Adrenal gland (tissue), 12 donors: ENCODE data around the gene GTF2H2C. TPM values are rescaled to one million over a fixed set of nuclear protein-coding genes. Genes with fewer than 3 reads are reported as not detected.

Source experiments
- DNase-seq, 7 donors: peaks; one replicate each; pipeline ENCODE4 v3.0.0-alpha.2; 2019 to 2020
- H3K27ac ChIP-seq, 5 donors: fragments of 200-600 bp; sonication (generic) in 4 of 5; 1 replicate in 3 of 5; 2 replicates in 2 of 5; pipeline versions ENCODE4 v1.5.1 to v1.8.0; 2016 to 2020; ENCODE audit warnings: mild to moderate bottlenecking in 1 of 5
- H3K27me3 ChIP-seq: fragments of 200-600 bp; 2 replicates; pipeline ENCODE4 v1.8.0; 2021
- H3K36me3 ChIP-seq, 2 donors: fragments of 200-600 bp; replicated peaks in 1 of 2; 1 replicate in 1 of 2; 2 replicates in 1 of 2; pipeline versions ENCODE4 v1.5.1 to v1.8.0; 2018 to 2022
- H3K4me1 ChIP-seq, 2 donors: fragments of 200-600 bp; replicated peaks in 1 of 2; 1 replicate in 1 of 2; 2 replicates in 1 of 2; pipeline versions ENCODE4 v1.5.1 to v1.8.0; 2018 to 2021
- H3K4me3 ChIP-seq, 4 donors: fragments of 200-600 bp; sonication (generic) in 3 of 4; one replicate each; pipeline ENCODE4 v1.5.1; 2016 to 2018
- H3K9me3 ChIP-seq, 3 donors: fragments of 200-600 bp; sonication (generic) in 1 of 3; replicated peaks in 1 of 3; 1 replicate in 2 of 3; 2 replicates in 1 of 3; pipeline versions ENCODE4 v1.5.1 to v1.8.0; 2016 to 2021
- CTCF ChIP-seq, 6 experiments: fragments of 450-650 bp in 4 of 6; fragments of 200-600 bp in 2 of 6; sonication (generic) in 1 of 6; IDR thresholded peaks; 1 replicate in 5 of 6; 2 replicates in 1 of 6; pipeline versions ENCODE4 v1.5.1 to v1.8.0; 2016 to 2021; ENCODE audit warnings: antibody characterized with exemption in 6 of 6, mild to moderate bottlenecking in 2 of 6, moderate library complexity in 1 of 6
- POLR2A ChIP-seq, 2 donors: fragments of 450-650 bp; IDR thresholded peaks; one replicate each; pipeline ENCODE4 v1.6.1; 2017; ENCODE audit warnings: antibody characterized with exemption in 2 of 2, mild to moderate bottlenecking in 2 of 2, moderate library complexity in 1 of 2
- WGBS, 4 donors: extraction: QIAGEN DNeasy Blood & Tissue Kit in 2 of 4; methylation state at CpG; one replicate each; pipeline versions ENCODE4 v1.1.5 to v1.1.7; 2013 to 2017; 5-methylcytosine and 5-hydroxymethylcytosine counted together
- intact Hi-C, 2 donors: fragments of 100-400 bp; cut with DNase I; formaldehyde crosslinking; loops; one replicate each; pipeline versions ENCODE4 v1.14.1 to v1.15.0; 2022 to 2023
- polyA plus RNA-seq, 3 donors: library from polyadenylated mRNA; stranded (reverse); fragments of 200-250 nt in 2 of 3; fragments of 350-450 nt in 1 of 3; fragmentation: Illumina TruSeq in 1 of 3; extraction: RNeasy Lipid Tissue Mini Kit (QIAGEN cat#74804) in 1 of 3; gene quantifications; one replicate each; pipeline ENCODE4 v1.2.3, GENCODE V29; 2013 to 2014
- total RNA-seq, 9 donors: library from RNA; depleted of rRNA in 4 of 9; stranded (reverse); fragments of >200 nt in 4 of 9; fragments of 120-200 nt in 1 of 9; fragmentation: NEBNext Ultra II Directional in 1 of 9; extraction: Animal tissue kit (Norgen Biotek cat#: 25700) in 1 of 9; gene quantifications; one replicate each; pipeline versions ENCODE4 v1.1.0 to v1.2.4, GENCODE V29; 2013 to 2023
- donor health status: healthy with polysubstance abuse.
- donor health status: Bipolar disorder and iron deficiency.
- donor health status: DM: yes; HTN: yes; CAD: no.
- donor health status: DM: no; HTN: no; CAD: no.
- donor health status: DM: no; HTN: no; CAD: no.
- donor health status: DM: yes; HTN: yes; CAD: no.

GTF2H2C gene
- total and polyA plus RNA-seq, 12 donors: 7.8 to 38.2 (median 16.7) TPM

- no peaks in the 10 kb centered on the region for H3K27me3 ChIP-seq
- no peaks in the 10 kb centered on the region for H3K9me3 ChIP-seq
- DNase-seq: no peak
- no peak overlapping the region for H3K27ac ChIP-seq
- intact Hi-C loops: no loop called here
- TF ChIP-seq POLR2A (IDR thresholded peaks at IDR 0.05) (no peak), CTCF (IDR thresholded peaks at IDR 0.05) (no peak)
- WGBS, 4 donors: 91 to 96% (median 93%) methylated on average over 9 of the region's 9 CpGs
- no peak overlapping the region for H3K4me3 ChIP-seq
- no peaks in the 10 kb centered on the region for H3K36me3 ChIP-seq
- H3K4me1 ChIP-seq: no peaks in the 10 kb centered on the region
These were observed 33.3 kb upstream of the GTF2H2C start for GRCh38 chr5:69526660-69527059.

- TF ChIP-seq CTCF (IDR thresholded peaks at IDR 0.05) (no peak), POLR2A (IDR thresholded peaks at IDR 0.05) (no peak)
- 70 to 86% (median 80%) methylated on average over 7 of the region's 7 CpGs for WGBS, 4 donors
- no peak for DNase-seq
- Histone ChIP-seq H3K27ac (no peak overlapping the region), H3K9me3 (no peaks in the 10 kb centered on the region), H3K4me1 (no peaks in the 10 kb centered on the region), H3K36me3 (no peaks in the 10 kb centered on the region), H3K4me3 (no peak overlapping the region), H3K27me3 (no peaks in the 10 kb centered on the region)
- intact Hi-C loops: no loop called here
These were observed 32.7 kb upstream of the GTF2H2C start for GRCh38 chr5:69527128-69527770.

GRCh38 chr5:69528035-69528434, 32.0 kb upstream of the GTF2H2C start:
- TF ChIP-seq CTCF (IDR thresholded peaks at IDR 0.05) (no peak), POLR2A (IDR thresholded peaks at IDR 0.05) (no peak)
- DNase-seq: no peak
- Histone ChIP-seq H3K36me3 (no peaks in the 10 kb centered on the region), H3K4me3 (no peak overlapping the region), H3K9me3 (no peaks in the 10 kb centered on the region), H3K27ac (no peak overlapping the region), H3K4me1 (no peaks in the 10 kb centered on the region), H3K27me3 (no peaks in the 10 kb centered on the region)
- whole genome bisulfite sequencing, 4 donors: 64 to 68% (median 67%) methylated on average over 5 of the region's 5 CpGs
- intact Hi-C loops: no loop called here

- Histone ChIP-seq H3K27me3 (no peaks in the 10 kb centered on the region), H3K4me3 (no peak overlapping the region), H3K9me3 (no peaks in the 10 kb centered on the region), H3K36me3 (no peaks in the 10 kb centered on the region), H3K4me1 (no peaks in the 10 kb centered on the region), H3K27ac (no peak overlapping the region)
- TF ChIP-seq CTCF (IDR thresholded peaks at IDR 0.05) (no peak), POLR2A (IDR thresholded peaks at IDR 0.05) (no peak)
- DNase-seq: no peak
- 77 to 85% (median 81%) methylated on average over 4 of the region's 4 CpGs for WGBS, 4 donors
- intact Hi-C loops: no loop called here
These were observed 31.4 kb upstream of the GTF2H2C start for GRCh38 chr5:69528609-69529008.
